Measurements from ENCODE around the gene ZNF48.

The ZNF48 gene

GRCh38 chr16:30372038-30372712, 23.0 kb upstream of the ZNF48 start:
- DNase-seq (ENCODE audit: low read depth), result no peak
- TF ChIP-seq, protein P1, sequence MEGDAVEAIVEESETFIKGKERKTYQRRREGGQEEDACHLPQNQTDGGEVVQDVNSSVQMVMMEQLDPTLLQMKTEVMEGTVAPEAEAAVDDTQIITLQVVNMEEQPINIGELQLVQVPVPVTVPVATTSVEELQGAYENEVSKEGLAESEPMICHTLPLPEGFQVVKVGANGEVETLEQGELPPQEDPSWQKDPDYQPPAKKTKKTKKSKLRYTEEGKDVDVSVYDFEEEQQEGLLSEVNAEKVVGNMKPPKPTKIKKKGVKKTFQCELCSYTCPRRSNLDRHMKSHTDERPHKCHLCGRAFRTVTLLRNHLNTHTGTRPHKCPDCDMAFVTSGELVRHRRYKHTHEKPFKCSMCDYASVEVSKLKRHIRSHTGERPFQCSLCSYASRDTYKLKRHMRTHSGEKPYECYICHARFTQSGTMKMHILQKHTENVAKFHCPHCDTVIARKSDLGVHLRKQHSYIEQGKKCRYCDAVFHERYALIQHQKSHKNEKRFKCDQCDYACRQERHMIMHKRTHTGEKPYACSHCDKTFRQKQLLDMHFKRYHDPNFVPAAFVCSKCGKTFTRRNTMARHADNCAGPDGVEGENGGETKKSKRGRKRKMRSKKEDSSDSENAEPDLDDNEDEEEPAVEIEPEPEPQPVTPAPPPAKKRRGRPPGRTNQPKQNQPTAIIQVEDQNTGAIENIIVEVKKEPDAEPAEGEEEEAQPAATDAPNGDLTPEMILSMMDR (IDR thresholded peaks at IDR 0.05; ENCODE audit: low read length, missing control alignments), result no peak
- no peak overlapping the region for H3K4me3 ChIP-seq (replicated peaks; ENCODE audit: low read depth, low read length)

- TF ChIP-seq, protein P1 (IDR thresholded peaks at IDR 0.05; ENCODE audit: low read length, missing control alignments), result no peak
- no peak overlapping the region for H3K4me3 ChIP-seq (replicated peaks; ENCODE audit: low read depth, low read length)
- DNase-seq (ENCODE audit: low read depth), result no peak
Observed at GRCh38 chr16:30372725-30373124, 22.5 kb upstream of the ZNF48 start.

DNA sequence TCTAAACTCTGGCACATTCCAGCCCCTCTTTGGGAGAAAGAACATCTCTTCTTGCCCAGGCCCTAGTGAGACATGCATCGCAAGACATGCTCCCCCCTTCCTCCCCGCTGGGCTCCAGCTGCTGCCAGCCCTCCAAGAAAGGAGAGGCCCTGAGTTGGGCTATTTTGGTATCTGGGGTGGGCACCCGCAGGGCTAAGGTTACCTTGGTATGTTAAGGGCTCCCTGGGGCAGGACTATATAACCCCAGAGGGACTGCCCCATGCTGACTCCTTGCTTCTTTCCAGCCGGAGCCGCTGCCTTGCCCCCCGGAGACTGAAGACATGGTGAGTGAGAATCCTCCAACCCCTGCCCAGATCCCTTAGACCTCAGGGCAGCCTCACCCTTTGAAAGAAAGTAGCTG, 20.7 kb upstream of the ZNF48 start, which contains the start of gene MYL11:
MYL11 (plus strand) TSS at position 265 of the 400 bp plus-strand sequence; CDS start at position 321, 56 bp downstream.
- H3K4me3 ChIP-seq (replicated peaks; ENCODE audit: low read depth, low read length), result no peak within 1 kb of the TSS
- no peak for DNase-seq (ENCODE audit: low read depth)
- TF ChIP-seq, protein P1 (IDR thresholded peaks at IDR 0.05; ENCODE audit: low read length, missing control alignments), result no peak

DNA sequence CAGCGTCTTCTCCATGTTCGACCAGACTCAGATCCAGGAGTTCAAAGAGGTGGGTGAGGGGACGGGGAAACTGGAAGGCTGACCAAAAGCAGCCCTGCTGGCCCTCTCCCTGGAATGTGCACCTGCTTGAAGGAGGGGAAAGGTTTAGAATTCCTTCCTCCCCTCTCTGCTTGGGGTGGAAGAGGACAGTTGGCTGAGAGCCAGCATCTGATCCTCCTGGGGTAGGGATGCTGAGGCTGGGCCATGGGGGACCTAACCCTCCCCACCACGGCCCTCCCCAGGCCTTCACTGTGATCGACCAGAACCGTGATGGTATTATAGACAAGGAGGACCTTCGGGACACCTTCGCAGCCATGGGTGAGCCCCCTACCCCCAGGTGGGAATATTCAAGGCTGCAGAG, 19.4 kb upstream of the ZNF48 start:
- TF ChIP-seq, protein P1 (IDR thresholded peaks at IDR 0.05; ENCODE audit: low read length, missing control alignments), result no peak
- DNase-seq (ENCODE audit: low read depth), result no peak

DNA sequence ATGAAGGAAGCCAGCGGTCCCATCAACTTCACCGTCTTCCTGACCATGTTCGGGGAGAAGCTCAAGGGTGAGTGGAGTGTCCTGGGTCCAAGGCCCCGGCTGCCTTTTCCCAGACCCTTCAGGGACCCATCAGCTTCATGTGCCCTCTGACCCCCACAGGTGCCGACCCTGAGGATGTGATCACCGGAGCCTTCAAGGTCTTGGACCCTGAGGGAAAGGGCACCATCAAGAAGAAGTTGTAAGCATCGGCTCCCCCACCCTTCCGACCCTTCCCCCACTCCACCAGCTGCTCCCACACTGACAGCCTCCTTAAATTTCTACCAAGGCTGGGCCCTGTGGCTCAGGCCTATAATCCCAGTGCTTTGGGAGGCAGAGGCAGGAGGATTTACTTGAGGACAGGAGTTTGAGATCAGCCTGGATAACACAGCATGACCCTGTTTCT, 18.7 kb upstream of the ZNF48 start:
- DNase-seq (ENCODE audit: low read depth), result no peak
- no peak overlapping the region for H3K4me3 ChIP-seq (replicated peaks; ENCODE audit: low read depth, low read length)
- TF ChIP-seq, protein P1 (IDR thresholded peaks at IDR 0.05; ENCODE audit: low read length, missing control alignments), result no peak

More for the DNA sequence above, 19.4 kb upstream of the ZNF48 start:
- no peak overlapping the region for H3K4me3 ChIP-seq (replicated peaks; ENCODE audit: low read depth, low read length)

GRCh38 chr16:30377050-30377811, 18.0 kb upstream of the ZNF48 start:
- TF ChIP-seq, protein P1 (IDR thresholded peaks at IDR 0.05; ENCODE audit: low read length, missing control alignments), result no peak
- DNase-seq (ENCODE audit: low read depth), result no peak
- H3K4me3 ChIP-seq (replicated peaks; ENCODE audit: low read depth, low read length), result peak overlapping the region; percentile 77

All from fibroblast of pulmonary artery (primary cell).